Activated B cell treated with CpG ODN at 0.5 μM for 24 hours (primary cell): ENCODE results near the gene AFF1. TPM values are rescaled to one million over a fixed set of nuclear protein-coding genes. Genes with fewer than 3 reads are reported as not detected.

Source experiments
- ATAC-seq: fragments of 200-7000 bp; cut with Tn5 transposase; one replicate; pipeline ENCODE4 v1.10.0; 2021; ENCODE audit warnings: low read depth, mild to moderate bottlenecking, moderate library complexity
- CTCF ChIA-PET: fragments of 350-600 bp; sonication (Branson Sonifier 250); formaldehyde crosslinking; loops from one replicate; lab custom pipeline; 2021; ENCODE audit warnings: antibody characterized with exemption; lab: Charles Lee
- POLR2A ChIA-PET: fragments of 350-600 bp; sonication (Branson Sonifier 250); formaldehyde crosslinking; loops from one replicate; lab custom pipeline; 2021; ENCODE audit warnings: antibody characterized with exemption; lab: Charles Lee
- DNase-seq: peaks from one replicate; pipeline ENCODE4 v3.0.0; 2022
- H3K27ac Mint-ChIP-seq: one replicate; pipeline ENCODE4 v1.8.0; 2020; ENCODE audit warnings: mixed read lengths
- H3K27me3 Mint-ChIP-seq: one replicate; pipeline ENCODE4 v1.8.0; 2021; ENCODE audit warnings: mixed read lengths
- H3K36me3 Mint-ChIP-seq: one replicate; pipeline ENCODE4 v1.8.0; 2021; ENCODE audit warnings: low read depth, mixed read lengths
- H3K4me1 Mint-ChIP-seq: one replicate; pipeline ENCODE4 v1.8.0; 2021; ENCODE audit warnings: mixed read lengths
- H3K4me3 Mint-ChIP-seq: one replicate; pipeline ENCODE4 v1.8.0; 2020; ENCODE audit warnings: mild to moderate bottlenecking, mixed read lengths
- H3K9me3 Mint-ChIP-seq: one replicate; pipeline ENCODE4 v1.8.0; 2020; ENCODE audit warnings: mixed read lengths
- CTCF ChIP-seq: fragments of 200-600 bp; IDR thresholded peaks from one replicate; pipeline ENCODE4 v1.8.0; 2022; ENCODE audit warnings: antibody characterized with exemption, mild to moderate bottlenecking
- intact Hi-C: fragments of 100-400 bp; cut with micrococcal nuclease; formaldehyde crosslinking; loops from one replicate; pipeline ENCODE4 v1.15.1; 2024
- total RNA-seq: library from RNA; stranded (reverse); gene quantifications from 2 replicates; pipeline ENCODE4 v1.2.3, GENCODE V29; 2022

Gene AFF1
- total RNA-seq, 1 donor from 2014 or later = 60.8 TPM

- POLR2A ChIA-PET = no interaction called here
- ATAC-seq (no peak), DNase-seq (no peak)
- H3K36me3 Mint-ChIP-seq = peaks cover 45% of the 10 kb centered on the region
- no peak overlapping the region for H3K4me3 Mint-ChIP-seq
- H3K27me3 Mint-ChIP-seq = no peaks in the 10 kb centered on the region
- CTCF ChIA-PET = no interaction called here
- TF ChIP-seq CTCF = no peak
- H3K27ac Mint-ChIP-seq = peak overlapping the region; percentile 70
- H3K9me3 Mint-ChIP-seq = no peaks in the 10 kb centered on the region
- intact Hi-C loops = no loop called here
- H3K4me1 Mint-ChIP-seq = peaks cover 57% of the 10 kb centered on the region
These were observed 115.8 kb downstream of the AFF1 start for GRCh38 chr4:87050596-87050995.

- no peak overlapping the region for H3K27ac Mint-ChIP-seq
- ATAC-seq (no peak), DNase-seq (no peak)
- TF ChIP-seq CTCF = no peak
- H3K36me3 Mint-ChIP-seq = peaks cover 44% of the 10 kb centered on the region
- intact Hi-C loops = no loop called here
- H3K4me1 Mint-ChIP-seq = peaks cover 62% of the 10 kb centered on the region
- H3K27me3 Mint-ChIP-seq = no peaks in the 10 kb centered on the region
- H3K4me3 Mint-ChIP-seq = no peak overlapping the region
- ChIA-PET CTCF (no interaction called here), POLR2A (no interaction called here)
- H3K9me3 Mint-ChIP-seq = no peaks in the 10 kb centered on the region
These were observed 116.4 kb downstream of the AFF1 start for GRCh38 chr4:87051121-87051713.

- no peak for ATAC-seq
- DNase-seq = no peak
- no peak for TF ChIP-seq CTCF
- ChIA-PET POLR2A (interaction anchor here (0.6 to 0.7 kb wide), 2 partner anchors 55 to 338 kb away, joined by 3 to 5 read pairs; no protein-coding TSS in a partner anchor), CTCF (interaction anchor here (1.8 kb wide), 1 partner anchor 41 kb away, joined by 4 read pairs; no protein-coding TSS in a partner anchor)
- no peaks in the 10 kb centered on the region for H3K27me3 Mint-ChIP-seq
- no peaks in the 10 kb centered on the region for H3K9me3 Mint-ChIP-seq
- intact Hi-C loops = no loop called here
- peaks cover 67% of the 10 kb centered on the region for H3K4me1 Mint-ChIP-seq
- no peak overlapping the region for H3K4me3 Mint-ChIP-seq
- no peak overlapping the region for H3K27ac Mint-ChIP-seq
- H3K36me3 Mint-ChIP-seq = peaks cover 30% of the 10 kb centered on the region
These were observed 117.8 kb downstream of the AFF1 start for GRCh38 chr4:87052615-87053014.

- no peak overlapping the region for H3K27ac Mint-ChIP-seq
- ChIA-PET CTCF (interaction anchor here (0.6 to 1.8 kb wide), 3 partner anchors 8 to 130 kb away, joined by 3 to 4 read pairs (median 3); no protein-coding TSS in a partner anchor), POLR2A (interaction anchor here (0.6 to 2.7 kb wide), 4 partner anchors 19 to 337 kb away, joined by 3 to 15 read pairs (median 4); no protein-coding TSS in a partner anchor)
- H3K27me3 Mint-ChIP-seq = no peaks in the 10 kb centered on the region
- intact Hi-C loops = no loop called here
- no peak overlapping the region for H3K4me3 Mint-ChIP-seq
- H3K4me1 Mint-ChIP-seq = peaks cover 72% of the 10 kb centered on the region
- no peaks in the 10 kb centered on the region for H3K9me3 Mint-ChIP-seq
- no peak for TF ChIP-seq CTCF
- H3K36me3 Mint-ChIP-seq = peaks cover 30% of the 10 kb centered on the region
- no peak for DNase-seq
- ATAC-seq = no peak
These were observed 118.4 kb downstream of the AFF1 start for GRCh38 chr4:87053176-87053658.
